ENCODE results near the gene LRRN3. TPM values are rescaled to one million over a fixed set of nuclear protein-coding genes. Genes with fewer than 3 reads are reported as not detected.
A peak's percentile ranks its signal among the peaks of the same experiment; 100 is the strongest.

The LRRN3 gene
- total and polyA plus RNA-seq, 2 donors = 2.2 to 39.1 TPM

- no peaks in the 10 kb centered on the region for H3K36me3 ChIP-seq (ENCODE audit: insufficient read depth)
- H3K4me3 ChIP-seq (ENCODE audit: low read depth, low read length) = no peak overlapping the region
- 28% methylated on average over 2 of the region's 2 CpGs for WGBS
- H3K27ac ChIP-seq (ENCODE audit: low read depth) = no peak overlapping the region
- DNase-seq (ENCODE audit: extremely low spot score) = no peak
- no peaks in the 10 kb centered on the region for H3K4me1 ChIP-seq (ENCODE audit: insufficient read depth)
Observed at GRCh38 chr7:111138193-111138569, 47.3 kb downstream of the LRRN3 start.

GRCh38 chr7:111138586-111138985, 47.7 kb downstream of the LRRN3 start:
- H3K36me3 ChIP-seq (ENCODE audit: insufficient read depth) = no peaks in the 10 kb centered on the region
- DNase-seq (ENCODE audit: extremely low spot score) = no peak
- no peak overlapping the region for H3K4me3 ChIP-seq (ENCODE audit: low read depth, low read length)
- no peaks in the 10 kb centered on the region for H3K4me1 ChIP-seq (ENCODE audit: insufficient read depth)
- H3K27ac ChIP-seq (ENCODE audit: low read depth) = no peak overlapping the region

DNA sequence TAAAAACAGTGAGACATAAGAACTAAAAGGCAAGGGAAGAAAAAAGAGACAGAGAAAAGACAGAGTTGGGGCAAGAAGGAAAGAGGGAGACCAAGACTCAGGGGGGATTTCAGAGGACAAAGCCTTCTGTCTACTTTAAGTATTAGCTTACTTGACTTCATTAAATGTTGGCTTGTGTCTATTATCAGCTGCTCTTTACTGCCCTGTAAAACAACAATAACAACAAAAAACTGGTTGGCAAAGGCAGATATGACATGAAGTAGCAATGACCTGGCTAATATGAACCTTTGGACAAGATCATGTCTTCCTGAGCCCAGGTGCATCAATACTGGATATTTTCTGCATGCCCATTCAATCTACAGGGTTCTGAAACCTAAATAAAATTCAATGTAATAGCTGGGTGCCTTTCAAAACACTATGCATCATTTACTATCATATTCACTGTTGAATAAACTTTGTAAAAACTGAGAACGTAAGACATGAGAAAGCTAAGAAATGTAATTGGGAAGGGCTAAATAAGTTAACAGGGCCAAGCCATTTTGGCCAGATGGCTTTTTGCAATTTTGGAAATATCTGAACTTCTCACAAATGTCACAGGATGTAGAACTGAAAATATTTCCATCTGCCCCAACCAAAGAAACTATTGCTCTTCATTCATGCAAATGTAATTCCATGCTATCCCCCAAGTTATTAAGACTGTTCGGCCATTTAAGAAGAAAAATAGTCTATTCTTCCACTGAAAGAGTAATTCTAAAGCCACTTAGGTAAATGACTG, 49.4 kb downstream of the LRRN3 start:
- Histone ChIP-seq H3K4me3 (ENCODE audit: low read depth, low read length) (no peak overlapping the region), H3K4me1 (ENCODE audit: insufficient read depth) (no peaks in the 10 kb centered on the region), H3K36me3 (ENCODE audit: insufficient read depth) (no peaks in the 10 kb centered on the region), H3K27ac (ENCODE audit: low read depth) (no peak overlapping the region)
- no peak for DNase-seq (ENCODE audit: extremely low spot score)
- WGBS = 86% methylated on average over 2 of the region's 2 CpGs

DNA sequence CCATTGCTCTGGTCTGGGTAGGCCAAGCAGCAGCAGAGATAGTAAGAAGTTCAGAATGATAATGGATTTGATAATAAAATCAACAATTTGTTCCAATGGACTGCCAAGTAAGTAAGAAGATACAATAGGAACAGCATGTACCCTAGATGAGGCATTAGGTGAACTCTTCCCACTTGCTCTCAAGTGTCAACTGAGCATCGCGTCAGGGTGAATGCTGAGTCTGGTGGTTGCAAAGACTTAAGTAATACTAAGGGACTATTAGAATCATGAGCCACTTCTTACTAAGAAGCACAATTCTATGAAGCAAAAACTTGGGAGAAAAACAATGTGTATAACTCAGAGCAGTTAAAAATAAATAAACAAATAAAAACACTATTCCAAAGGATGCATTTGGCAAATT, 54.5 kb downstream of the LRRN3 start:
- Histone ChIP-seq H3K27ac (ENCODE audit: low read depth) (no peak overlapping the region), H3K4me1 (ENCODE audit: insufficient read depth) (no peaks in the 10 kb centered on the region), H3K4me3 (ENCODE audit: low read depth, low read length) (no peak overlapping the region), H3K36me3 (ENCODE audit: insufficient read depth) (no peaks in the 10 kb centered on the region)
- WGBS = 99% methylated on average over 2 of the region's 2 CpGs
- no peak for DNase-seq (ENCODE audit: extremely low spot score)

DNA sequence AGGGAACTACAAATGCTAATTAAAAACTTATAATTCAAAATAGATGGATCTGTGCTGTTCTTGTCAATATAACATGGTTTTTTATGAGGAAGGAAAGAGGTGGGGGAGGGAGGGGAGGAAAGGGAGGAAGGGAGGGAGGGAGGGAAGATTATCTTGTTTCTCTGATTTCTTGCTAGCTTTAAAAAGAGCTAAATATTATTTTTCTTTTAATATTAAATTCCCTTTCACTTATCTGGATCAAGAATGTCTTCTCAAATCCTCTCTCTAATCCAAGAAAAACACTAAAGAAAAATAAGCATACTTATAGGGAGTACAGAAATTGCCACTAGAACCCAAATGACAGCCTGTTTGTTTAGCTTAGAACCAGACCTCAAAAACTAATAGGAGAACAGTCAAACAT, 55.2 kb downstream of the LRRN3 start:
- no peak overlapping the region for H3K4me3 ChIP-seq (ENCODE audit: low read depth, low read length)
- no peak for DNase-seq (ENCODE audit: extremely low spot score)
- H3K27ac ChIP-seq (ENCODE audit: low read depth) = no peak overlapping the region
- H3K4me1 ChIP-seq (ENCODE audit: insufficient read depth) = no peaks in the 10 kb centered on the region
- no peaks in the 10 kb centered on the region for H3K36me3 ChIP-seq (ENCODE audit: insufficient read depth)

DNA sequence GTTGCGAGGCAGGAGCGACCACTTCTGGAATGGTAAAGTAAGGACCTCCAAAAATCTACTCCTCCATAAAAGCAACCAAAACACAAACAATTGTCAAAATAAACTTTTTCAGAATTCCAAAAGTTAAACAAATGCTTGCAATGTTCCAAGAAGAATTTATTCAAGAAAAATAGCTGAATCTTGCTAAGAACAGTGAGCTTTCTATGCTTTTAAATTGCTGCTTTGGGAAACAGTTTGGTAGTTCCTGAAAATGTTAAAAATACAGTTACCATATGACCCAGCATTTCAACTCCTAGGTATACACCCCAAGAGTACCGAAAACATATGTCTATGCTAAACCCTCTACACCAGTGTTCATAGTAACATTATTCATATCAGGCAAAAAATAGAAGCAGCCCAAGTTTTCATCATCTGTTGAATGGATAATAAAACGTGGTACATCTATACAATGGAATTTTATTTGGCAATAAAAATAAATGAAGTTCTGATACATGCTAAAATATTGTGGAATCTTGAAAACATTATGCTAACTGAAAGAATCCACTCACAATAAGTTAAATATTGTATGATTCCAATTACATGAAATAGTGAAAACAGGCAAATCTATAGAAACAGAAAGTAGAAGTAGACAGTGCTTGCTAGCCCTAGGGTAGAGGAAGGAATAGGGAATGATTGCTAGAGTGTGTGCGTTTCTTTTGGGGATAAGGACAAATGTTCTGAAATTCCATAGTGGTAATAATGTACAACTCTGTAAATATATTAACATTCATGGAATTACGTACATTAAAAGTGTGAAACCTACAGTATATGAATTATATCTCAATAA, 57.0 kb downstream of the LRRN3 start:
- Histone ChIP-seq H3K36me3 (ENCODE audit: insufficient read depth) (no peaks in the 10 kb centered on the region), H3K4me1 (ENCODE audit: insufficient read depth) (no peaks in the 10 kb centered on the region), H3K27ac (ENCODE audit: low read depth) (no peak overlapping the region), H3K4me3 (ENCODE audit: low read depth, low read length) (no peak overlapping the region)
- no peak for DNase-seq (ENCODE audit: extremely low spot score)
- 90% methylated on average over 6 of the region's 6 CpGs for WGBS

- no peak overlapping the region for H3K27ac ChIP-seq (ENCODE audit: low read depth)
- H3K36me3 ChIP-seq (ENCODE audit: insufficient read depth) = no peaks in the 10 kb centered on the region
- no peak overlapping the region for H3K4me3 ChIP-seq (ENCODE audit: low read depth, low read length)
- DNase-seq (ENCODE audit: extremely low spot score) = no peak
- WGBS = 95% methylated on average over 1 of the region's 1 CpG
- no peaks in the 10 kb centered on the region for H3K4me1 ChIP-seq (ENCODE audit: insufficient read depth)
Observed at GRCh38 chr7:111150709-111151108, 59.8 kb downstream of the LRRN3 start.

DNA sequence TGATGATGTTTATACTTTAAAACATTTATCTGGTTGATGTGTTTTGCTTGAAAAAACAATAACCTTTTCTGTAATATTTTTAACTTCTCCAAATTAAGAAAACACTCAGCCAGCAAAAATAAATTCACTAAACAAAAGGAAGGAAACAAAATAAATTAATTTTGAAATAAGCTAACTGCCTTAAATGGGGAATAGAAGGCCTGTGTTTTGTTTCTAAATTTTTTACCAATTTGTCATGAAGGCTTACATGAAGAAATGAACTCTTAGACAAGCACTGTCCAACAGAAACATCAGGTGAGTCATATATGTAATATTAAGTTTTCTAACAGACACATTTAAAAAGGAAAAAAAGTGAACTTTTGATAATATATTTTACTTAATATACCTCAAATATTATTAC, 68.5 kb downstream of the LRRN3 start:
- Histone ChIP-seq H3K36me3 (ENCODE audit: insufficient read depth) (no peaks in the 10 kb centered on the region), H3K27ac (ENCODE audit: low read depth) (no peak overlapping the region), H3K4me1 (ENCODE audit: insufficient read depth) (no peaks in the 10 kb centered on the region), H3K4me3 (ENCODE audit: low read depth, low read length) (no peak overlapping the region)
- no peak for DNase-seq (ENCODE audit: extremely low spot score)

GRCh38 chr7:111160297-111160696, 69.4 kb downstream of the LRRN3 start:
- no peak for DNase-seq (ENCODE audit: extremely low spot score)
- no peak overlapping the region for H3K4me3 ChIP-seq (ENCODE audit: low read depth, low read length)
- H3K27ac ChIP-seq (ENCODE audit: low read depth) = no peak overlapping the region
- H3K4me1 ChIP-seq (ENCODE audit: insufficient read depth) = no peaks in the 10 kb centered on the region
- H3K36me3 ChIP-seq (ENCODE audit: insufficient read depth) = no peaks in the 10 kb centered on the region

DNA sequence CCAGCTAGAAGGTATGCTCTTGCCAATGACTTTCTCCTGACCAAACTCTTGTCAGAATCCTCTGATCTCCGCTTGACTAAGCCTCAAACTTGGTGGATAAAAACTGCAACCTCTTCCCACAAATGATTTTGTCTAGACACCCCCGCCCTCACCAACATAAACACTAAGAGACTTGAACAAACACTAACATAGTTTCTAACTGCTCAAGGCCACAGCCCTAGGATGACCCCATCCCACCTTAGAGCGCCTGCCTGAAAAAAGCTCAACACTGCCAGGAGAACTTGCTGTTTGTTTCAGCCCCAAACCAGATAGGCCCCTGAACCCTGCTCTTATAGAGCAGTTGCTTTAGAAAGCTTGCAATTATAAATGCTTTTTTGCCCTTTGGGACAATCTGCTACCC, 71.8 kb downstream of the LRRN3 start:
- Histone ChIP-seq H3K27ac (ENCODE audit: low read depth) (no peak overlapping the region), H3K36me3 (ENCODE audit: insufficient read depth) (no peaks in the 10 kb centered on the region), H3K4me3 (ENCODE audit: low read depth, low read length) (no peak overlapping the region), H3K4me1 (ENCODE audit: insufficient read depth) (no peaks in the 10 kb centered on the region)
- 96% methylated on average over 3 of the region's 3 CpGs for WGBS
- no peak for DNase-seq (ENCODE audit: extremely low spot score)

GRCh38 chr7:111164442-111164841, 73.5 kb downstream of the LRRN3 start:
- no peak overlapping the region for H3K27ac ChIP-seq (ENCODE audit: low read depth)
- WGBS = 86% methylated on average over 1 of the region's 1 CpG
- H3K4me1 ChIP-seq (ENCODE audit: insufficient read depth) = no peaks in the 10 kb centered on the region
- no peak overlapping the region for H3K4me3 ChIP-seq (ENCODE audit: low read depth, low read length)
- no peak for DNase-seq (ENCODE audit: extremely low spot score)
- no peaks in the 10 kb centered on the region for H3K36me3 ChIP-seq (ENCODE audit: insufficient read depth)

- Histone ChIP-seq H3K4me3 (ENCODE audit: low read depth, low read length) (no peak overlapping the region), H3K27ac (ENCODE audit: low read depth) (no peak overlapping the region), H3K36me3 (ENCODE audit: insufficient read depth) (no peaks in the 10 kb centered on the region), H3K4me1 (ENCODE audit: insufficient read depth) (no peaks in the 10 kb centered on the region)
- DNase-seq (ENCODE audit: extremely low spot score) = peak; percentile 56
- WGBS = 33% methylated on average over 2 of the region's 2 CpGs
Observed at GRCh38 chr7:111168182-111168581, 77.3 kb downstream of the LRRN3 start.

DNA sequence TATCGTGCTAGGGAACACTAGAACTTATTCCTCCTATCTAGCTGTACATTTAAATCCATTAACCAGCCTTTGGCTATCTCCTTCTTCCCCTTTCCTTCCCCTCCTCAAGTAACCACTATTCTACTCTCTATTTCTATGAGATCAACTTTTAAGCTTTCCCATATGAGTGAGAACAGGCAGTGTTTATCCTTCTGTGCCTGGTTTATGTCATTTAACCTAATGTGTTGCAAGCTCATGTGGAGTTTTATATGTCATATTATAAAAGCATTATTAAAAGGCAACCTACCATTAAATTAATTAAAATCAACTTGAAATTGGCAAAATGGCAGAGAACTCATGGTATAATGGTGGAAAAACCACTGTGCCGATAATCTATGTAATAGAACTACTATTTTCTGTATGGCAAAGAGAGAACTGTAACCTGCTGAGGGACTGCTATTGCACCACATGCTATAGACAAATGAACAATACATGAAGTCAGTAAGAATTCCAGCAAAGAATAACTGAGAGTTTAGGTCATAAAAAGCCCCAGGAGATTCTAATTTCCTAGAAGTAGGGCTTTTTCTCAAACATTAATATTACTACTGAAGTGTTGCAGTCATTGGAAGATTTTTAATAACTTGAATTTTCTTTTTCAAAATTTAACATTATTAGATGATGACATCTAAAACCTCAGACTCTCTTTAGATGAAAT, 81.8 kb downstream of the LRRN3 start:
- H3K36me3 ChIP-seq (ENCODE audit: insufficient read depth) = no peaks in the 10 kb centered on the region
- WGBS = 83% methylated on average over 2 of the region's 2 CpGs
- H3K27ac ChIP-seq (ENCODE audit: low read depth) = no peak overlapping the region
- no peak for DNase-seq (ENCODE audit: extremely low spot score)
- H3K4me1 ChIP-seq (ENCODE audit: insufficient read depth) = no peaks in the 10 kb centered on the region
- H3K4me3 ChIP-seq (ENCODE audit: low read depth, low read length) = no peak overlapping the region

DNA sequence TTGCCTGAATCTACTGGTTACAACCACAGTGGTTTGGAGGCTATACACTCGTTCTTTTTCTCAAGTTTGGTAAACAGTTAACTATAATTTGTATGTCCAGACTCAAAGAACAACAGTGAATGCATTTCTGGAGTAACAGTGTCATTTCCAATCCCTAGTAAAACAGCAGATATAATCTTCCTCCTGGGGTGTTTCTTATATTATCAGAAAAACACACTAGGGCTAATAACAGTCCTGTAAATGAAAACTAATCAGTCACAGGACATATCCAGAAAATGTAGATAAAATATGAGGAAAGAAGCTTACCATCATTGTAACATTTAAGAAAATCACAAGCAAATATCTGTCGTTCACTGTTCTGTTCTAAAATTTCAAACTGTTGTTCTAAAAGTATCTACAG, 82.6 kb downstream of the LRRN3 start:
- Histone ChIP-seq H3K27ac (ENCODE audit: low read depth) (no peak overlapping the region), H3K4me1 (ENCODE audit: insufficient read depth) (no peaks in the 10 kb centered on the region), H3K4me3 (ENCODE audit: low read depth, low read length) (no peak overlapping the region), H3K36me3 (ENCODE audit: insufficient read depth) (no peaks in the 10 kb centered on the region)
- no peak for DNase-seq (ENCODE audit: extremely low spot score)
- 80% methylated on average over 2 of the region's 2 CpGs for WGBS
